ENCODE data around the gene LMOD1. TPM values are rescaled to one million over a fixed set of nuclear protein-coding genes. Genes with fewer than 3 reads are reported as not detected.

LMOD1 gene
- total RNA-seq, 4 donors from 2014 or later: 12.8 to 39.5 (median 22.6) TPM

DNA sequence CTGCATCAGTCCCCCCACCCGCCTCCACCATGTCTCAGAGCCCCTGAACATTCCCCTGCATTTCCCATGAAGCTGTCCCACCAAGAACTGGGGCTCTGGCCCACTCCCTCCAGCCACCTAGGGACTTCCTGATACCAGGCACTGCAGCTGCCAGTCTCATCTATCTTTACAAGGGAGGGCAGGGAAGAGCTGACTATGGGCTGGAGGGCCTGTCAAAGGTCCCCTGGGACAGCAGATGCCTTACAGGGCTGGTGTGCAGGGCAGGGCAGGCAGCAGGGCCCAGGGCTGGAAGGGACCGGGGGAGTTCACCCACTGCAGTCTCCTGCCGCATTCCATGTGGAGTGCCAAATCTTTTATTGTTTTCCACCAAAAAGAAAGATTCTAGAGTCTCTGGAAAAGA, 40.0 kb downstream of the LMOD1 start:
- Histone ChIP-seq H3K27ac (peak overlapping the region; percentile 15 to 75 (median 72)), H3K27me3 (no peaks in the 10 kb centered on the region), H3K4me3 (no peak overlapping the region), H3K36me3 (no peaks in the 10 kb centered on the region), H3K4me1 (peaks cover 24 to 41% of the 10 kb centered on the region in 2 donors), H3K9me3 (no peaks in the 10 kb centered on the region)
- TF ChIP-seq, protein P1, sequence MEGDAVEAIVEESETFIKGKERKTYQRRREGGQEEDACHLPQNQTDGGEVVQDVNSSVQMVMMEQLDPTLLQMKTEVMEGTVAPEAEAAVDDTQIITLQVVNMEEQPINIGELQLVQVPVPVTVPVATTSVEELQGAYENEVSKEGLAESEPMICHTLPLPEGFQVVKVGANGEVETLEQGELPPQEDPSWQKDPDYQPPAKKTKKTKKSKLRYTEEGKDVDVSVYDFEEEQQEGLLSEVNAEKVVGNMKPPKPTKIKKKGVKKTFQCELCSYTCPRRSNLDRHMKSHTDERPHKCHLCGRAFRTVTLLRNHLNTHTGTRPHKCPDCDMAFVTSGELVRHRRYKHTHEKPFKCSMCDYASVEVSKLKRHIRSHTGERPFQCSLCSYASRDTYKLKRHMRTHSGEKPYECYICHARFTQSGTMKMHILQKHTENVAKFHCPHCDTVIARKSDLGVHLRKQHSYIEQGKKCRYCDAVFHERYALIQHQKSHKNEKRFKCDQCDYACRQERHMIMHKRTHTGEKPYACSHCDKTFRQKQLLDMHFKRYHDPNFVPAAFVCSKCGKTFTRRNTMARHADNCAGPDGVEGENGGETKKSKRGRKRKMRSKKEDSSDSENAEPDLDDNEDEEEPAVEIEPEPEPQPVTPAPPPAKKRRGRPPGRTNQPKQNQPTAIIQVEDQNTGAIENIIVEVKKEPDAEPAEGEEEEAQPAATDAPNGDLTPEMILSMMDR (IDR thresholded peaks at IDR 0.05 in 4 of 5, conservative IDR thresholded peaks at IDR 0.05 in 1 of 5): no peak
- no peak for TF ChIP-seq POLR2A (IDR thresholded peaks at IDR 0.05)
- in situ Hi-C loops (cut with MboI; ENCODE audit: low sequenced_read_pairs in 4 of 4) (no loop called here), intact Hi-C loops (cut with DNase I; ENCODE audit: low total_unique reads) (no loop called here)
- no peak for ATAC-seq
- no peak for DNase-seq

DNA sequence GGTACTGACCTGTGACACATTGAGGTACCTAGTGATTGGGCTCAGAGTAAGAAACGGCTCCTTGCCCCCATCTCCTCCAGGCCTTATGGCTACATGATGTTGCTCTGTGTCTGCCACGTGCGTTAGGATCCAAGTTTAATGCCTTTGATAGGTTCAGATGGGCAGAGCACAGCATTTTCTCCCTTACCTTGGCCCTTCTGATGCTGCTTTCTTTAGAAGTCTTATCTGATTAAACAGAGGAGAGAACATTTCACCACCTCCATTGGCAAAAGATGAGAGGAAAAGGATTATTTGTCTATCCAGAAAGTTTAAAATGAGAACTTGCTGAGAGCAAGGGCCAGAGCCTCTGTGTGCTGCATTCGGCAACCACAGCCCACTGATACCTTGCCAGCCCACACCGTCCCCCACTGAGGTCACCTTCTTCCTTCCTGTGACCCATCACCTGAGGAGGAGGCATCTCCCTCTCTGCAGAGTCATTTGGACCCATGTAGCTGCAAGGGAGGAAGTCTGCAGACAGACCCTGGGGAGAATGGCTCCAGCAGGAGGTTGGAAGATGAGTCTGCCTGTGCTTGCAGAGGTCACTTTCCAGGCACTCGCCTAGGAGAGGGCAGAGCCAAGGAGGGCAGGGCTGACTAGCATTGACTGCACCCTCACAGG, 41.0 kb downstream of the LMOD1 start:
- Histone ChIP-seq H3K4me1 (peaks cover 24 to 41% of the 10 kb centered on the region in 2 donors), H3K4me3 (no peak overlapping the region), H3K27me3 (no peaks in the 10 kb centered on the region), H3K36me3 (no peaks in the 10 kb centered on the region), H3K27ac (peak overlapping the region; percentile 51 to 75 (median 72)), H3K9me3 (no peaks in the 10 kb centered on the region)
- TF ChIP-seq, protein P1 (IDR thresholded peaks at IDR 0.05 in 4 of 5, conservative IDR thresholded peaks at IDR 0.05 in 1 of 5): no peak
- TF ChIP-seq POLR2A (IDR thresholded peaks at IDR 0.05): no peak
- DNase-seq (no peak), ATAC-seq (peak in 1 of 2 donors; percentile 5)
- in situ Hi-C loops (cut with MboI; ENCODE audit: low sequenced_read_pairs in 4 of 4) (no loop called here), intact Hi-C loops (cut with DNase I; ENCODE audit: low total_unique reads) (no loop called here)

GRCh38 chr1:201904579-201904978, 41.8 kb downstream of the LMOD1 start:
- peaks cover 24 to 41% of the 10 kb centered on the region in 2 donors for H3K4me1 ChIP-seq
- no peaks in the 10 kb centered on the region for H3K36me3 ChIP-seq
- H3K27me3 ChIP-seq: no peaks in the 10 kb centered on the region
- TF ChIP-seq, protein P1 (IDR thresholded peaks at IDR 0.05 in 4 of 5, conservative IDR thresholded peaks at IDR 0.05 in 1 of 5): no peak
- TF ChIP-seq POLR2A (IDR thresholded peaks at IDR 0.05): no peak
- intact Hi-C loops (cut with DNase I; ENCODE audit: low total_unique reads): no loop called here
- no peak overlapping the region for H3K4me3 ChIP-seq
- H3K9me3 ChIP-seq: no peaks in the 10 kb centered on the region
- ATAC-seq: peak; percentile 30 to 49
- peak overlapping the region; percentile 51 to 75 (median 72) for H3K27ac ChIP-seq
- in situ Hi-C loops (cut with MboI; ENCODE audit: low sequenced_read_pairs in 4 of 4): no loop called here
- DNase-seq: no peak

DNA sequence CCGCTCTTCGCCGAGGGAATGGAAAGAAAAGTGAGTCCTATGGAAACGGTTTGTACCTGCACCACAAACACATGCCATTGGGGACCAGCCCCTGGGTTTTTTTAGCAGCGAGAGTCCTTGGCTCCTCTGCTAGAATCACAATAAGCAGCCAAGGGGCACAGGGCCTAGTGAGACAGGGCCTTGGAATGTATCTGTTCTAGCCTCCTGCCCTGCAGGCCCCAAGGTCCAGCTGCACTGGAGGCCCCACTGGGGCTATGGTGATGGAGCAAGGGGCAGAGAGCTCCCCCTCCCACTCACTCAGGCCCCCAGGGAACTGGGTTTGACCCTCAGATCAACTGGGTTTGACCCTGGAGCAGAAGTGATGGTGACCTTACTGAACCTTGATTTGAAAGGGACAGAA, 43.2 kb downstream of the LMOD1 start:
- DNase-seq: peak in 1 of 2 donors; percentile 51
- H3K27me3 ChIP-seq: no peaks in the 10 kb centered on the region
- H3K4me3 ChIP-seq: no peak overlapping the region
- no peak for TF ChIP-seq POLR2A (IDR thresholded peaks at IDR 0.05)
- TF ChIP-seq, protein P1 (IDR thresholded peaks at IDR 0.05 in 4 of 5, conservative IDR thresholded peaks at IDR 0.05 in 1 of 5): no peak
- intact Hi-C loops (cut with DNase I; ENCODE audit: low total_unique reads) (no loop called here), in situ Hi-C loops (cut with MboI; ENCODE audit: low sequenced_read_pairs in 4 of 4) (no loop called here)
- H3K27ac ChIP-seq: peak overlapping the region; percentile 51 to 75 (median 72)
- H3K4me1 ChIP-seq: peaks cover 24 to 31% of the 10 kb centered on the region in 2 donors
- ATAC-seq: peak; percentile 47 to 51
- H3K36me3 ChIP-seq: no peaks in the 10 kb centered on the region
- H3K9me3 ChIP-seq: no peaks in the 10 kb centered on the region

Measured in gastrocnemius medialis (tissue), 4 donors.